ENCODE measurements around the gene S100P. TPM values are rescaled to one million over a fixed set of nuclear protein-coding genes. Genes with fewer than 3 reads are reported as not detected.
A peak's percentile ranks its signal among the peaks of the same experiment; 100 is the strongest.

Gene S100P
- total RNA-seq, 1 experiment from 2014 or later: 0.45 TPM

DNA sequence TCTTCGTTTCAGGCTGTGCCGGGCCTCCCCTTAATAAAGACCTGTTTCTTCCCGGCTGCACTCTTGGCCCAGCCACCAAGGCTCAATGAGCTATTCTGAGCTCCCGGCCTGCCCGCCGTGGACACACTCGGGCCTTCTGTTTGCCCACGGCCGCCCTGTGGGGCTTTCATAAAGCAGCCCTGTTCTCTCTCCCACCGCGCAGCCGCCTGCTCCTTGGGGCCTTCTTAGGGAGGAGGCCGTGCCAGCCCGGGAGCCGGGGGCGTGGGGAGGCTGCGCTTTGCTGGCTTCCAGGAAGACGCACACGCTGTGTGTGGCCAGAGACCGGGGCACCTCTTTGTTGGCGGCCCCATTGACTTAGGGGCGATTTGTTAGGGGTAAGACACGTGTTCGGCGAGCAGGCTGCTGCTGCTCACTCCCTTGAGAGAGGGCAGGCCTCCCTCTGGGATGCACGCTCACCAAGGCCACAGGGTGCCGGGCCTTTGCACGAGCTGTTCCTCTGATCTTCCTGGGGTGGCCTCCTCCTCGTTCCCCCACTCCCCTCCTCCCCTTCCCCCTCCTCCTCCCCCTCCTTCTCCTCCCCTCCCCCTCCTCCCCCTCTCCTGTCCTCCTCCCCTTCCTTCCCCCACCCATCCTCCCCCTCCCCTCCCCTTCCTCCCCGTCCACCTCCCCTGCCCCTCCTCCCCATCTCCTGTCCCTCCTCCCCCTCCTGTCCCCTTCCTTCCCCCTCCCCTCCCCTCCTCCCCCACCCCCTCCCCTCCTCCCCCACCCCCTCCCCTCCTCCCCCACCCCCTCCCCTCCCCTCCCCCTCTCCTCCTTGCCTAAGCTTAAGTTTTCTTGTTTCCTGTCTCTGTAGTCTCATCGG lies 33.6 kb downstream of the S100P start:
- ChIA-PET CTCF (no interaction called here), POLR2A (ENCODE audit: low non-redundant PET) (no interaction called here)
- BruUV-seq (replicated peaks): no TSS peak
- TF ChIP-seq, protein P1, sequence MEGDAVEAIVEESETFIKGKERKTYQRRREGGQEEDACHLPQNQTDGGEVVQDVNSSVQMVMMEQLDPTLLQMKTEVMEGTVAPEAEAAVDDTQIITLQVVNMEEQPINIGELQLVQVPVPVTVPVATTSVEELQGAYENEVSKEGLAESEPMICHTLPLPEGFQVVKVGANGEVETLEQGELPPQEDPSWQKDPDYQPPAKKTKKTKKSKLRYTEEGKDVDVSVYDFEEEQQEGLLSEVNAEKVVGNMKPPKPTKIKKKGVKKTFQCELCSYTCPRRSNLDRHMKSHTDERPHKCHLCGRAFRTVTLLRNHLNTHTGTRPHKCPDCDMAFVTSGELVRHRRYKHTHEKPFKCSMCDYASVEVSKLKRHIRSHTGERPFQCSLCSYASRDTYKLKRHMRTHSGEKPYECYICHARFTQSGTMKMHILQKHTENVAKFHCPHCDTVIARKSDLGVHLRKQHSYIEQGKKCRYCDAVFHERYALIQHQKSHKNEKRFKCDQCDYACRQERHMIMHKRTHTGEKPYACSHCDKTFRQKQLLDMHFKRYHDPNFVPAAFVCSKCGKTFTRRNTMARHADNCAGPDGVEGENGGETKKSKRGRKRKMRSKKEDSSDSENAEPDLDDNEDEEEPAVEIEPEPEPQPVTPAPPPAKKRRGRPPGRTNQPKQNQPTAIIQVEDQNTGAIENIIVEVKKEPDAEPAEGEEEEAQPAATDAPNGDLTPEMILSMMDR (conservative IDR thresholded peaks at IDR 0.05; ENCODE audit: low read depth, low read length): no peak
- no peak for TF ChIP-seq EZH2 (IDR thresholded peaks at IDR 0.05; ENCODE audit: borderline replicate concordance, low read depth, low read length, poor library complexity, severe bottlenecking)
- Histone ChIP-seq H3K27ac (ENCODE audit: low read depth, low read length, poor library complexity, severe bottlenecking) (peak overlapping the region; percentile 37), H3K27me3 (replicated peaks; ENCODE audit: insufficient read depth, low read depth, low read length, poor library complexity) (no peaks in the 10 kb centered on the region), H3K4me3 (ENCODE audit: low read depth, low read length, poor library complexity, severe bottlenecking) (no peak overlapping the region), H3K36me3 (ENCODE audit: insufficient read depth, low read length, poor library complexity, severe bottlenecking) (no peaks in the 10 kb centered on the region), H3K9me3 (ENCODE audit: low read depth, low read length, poor library complexity, severe bottlenecking) (no peaks in the 10 kb centered on the region), H3K4me1 (ENCODE audit: insufficient read depth, low read length, poor library complexity, severe bottlenecking) (peaks cover 12% of the 10 kb centered on the region)
- peak; percentile 46 for DNase-seq (ENCODE audit: low spot score)
- intact Hi-C loops (cut with micrococcal nuclease; ENCODE audit: unreplicated experiment): no loop called here

DNA sequence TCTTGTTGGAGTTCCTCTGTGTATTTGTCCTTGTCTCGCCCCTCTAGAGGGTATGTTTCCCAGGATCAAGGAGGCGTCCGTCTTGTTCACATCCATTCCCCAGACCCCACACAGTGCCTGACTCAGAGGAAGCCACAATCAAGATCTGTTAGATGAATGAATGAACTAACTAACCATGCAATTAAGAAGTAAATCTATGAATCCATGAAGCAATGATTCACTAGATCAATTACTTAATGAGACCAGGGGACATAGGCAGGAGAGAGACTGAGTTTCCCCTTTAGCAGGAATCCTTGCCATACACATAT lies 34.2 kb downstream of the S100P start:
- TF ChIP-seq, protein P1 (conservative IDR thresholded peaks at IDR 0.05; ENCODE audit: low read depth, low read length): no peak
- no peak for TF ChIP-seq EZH2 (IDR thresholded peaks at IDR 0.05; ENCODE audit: borderline replicate concordance, low read depth, low read length, poor library complexity, severe bottlenecking)
- intact Hi-C loops (cut with micrococcal nuclease; ENCODE audit: unreplicated experiment): no loop called here
- POLR2A ChIA-PET (ENCODE audit: low non-redundant PET): no interaction called here
- H3K27me3 ChIP-seq (replicated peaks; ENCODE audit: insufficient read depth, low read depth, low read length, poor library complexity): no peaks in the 10 kb centered on the region
- H3K27ac ChIP-seq (ENCODE audit: low read depth, low read length, poor library complexity, severe bottlenecking): no peak overlapping the region
- CTCF ChIA-PET: no interaction called here
- DNase-seq (ENCODE audit: low spot score): peak; percentile 19
- H3K4me1 ChIP-seq (ENCODE audit: insufficient read depth, low read length, poor library complexity, severe bottlenecking): peaks cover 12% of the 10 kb centered on the region
- H3K9me3 ChIP-seq (ENCODE audit: low read depth, low read length, poor library complexity, severe bottlenecking): no peaks in the 10 kb centered on the region
- no peak overlapping the region for H3K4me3 ChIP-seq (ENCODE audit: low read depth, low read length, poor library complexity, severe bottlenecking)
- no peaks in the 10 kb centered on the region for H3K36me3 ChIP-seq (ENCODE audit: insufficient read depth, low read length, poor library complexity, severe bottlenecking)
- BruUV-seq (replicated peaks): no TSS peak

DNA sequence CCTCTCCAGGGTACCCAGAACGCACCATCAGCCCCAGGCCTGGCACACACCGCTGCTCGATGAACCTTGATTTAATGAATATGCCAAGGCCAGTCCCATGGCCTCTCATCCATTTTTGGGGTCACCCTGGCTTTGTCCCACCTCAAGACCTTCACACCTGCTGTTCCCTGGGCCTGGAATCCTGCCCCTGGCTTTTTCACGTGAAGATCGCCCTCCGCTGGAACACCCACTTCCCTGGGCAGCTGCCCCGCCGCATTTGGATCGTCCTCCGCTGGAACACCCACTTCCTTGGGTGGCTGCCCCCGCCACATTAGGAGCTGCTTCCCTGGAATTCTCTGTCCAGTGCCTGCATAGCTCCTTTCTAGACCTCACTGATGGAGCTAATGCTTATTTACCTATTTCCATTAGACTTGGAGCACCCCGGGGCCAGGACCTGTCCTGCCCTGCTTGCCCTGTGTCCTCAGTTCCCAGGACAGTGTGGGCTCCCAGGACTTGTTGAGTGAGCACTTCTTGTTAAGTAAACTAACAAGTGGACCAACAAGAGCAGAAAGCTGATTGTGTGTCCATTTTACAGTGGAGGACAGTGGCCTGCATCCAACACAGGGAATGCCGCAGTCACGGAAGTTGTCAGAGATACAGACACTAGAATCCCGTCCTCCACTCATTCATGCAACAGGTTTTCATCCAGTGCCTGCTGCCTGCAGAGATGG lies 34.8 kb downstream of the S100P start:
- BruUV-seq (replicated peaks): no TSS peak
- Histone ChIP-seq H3K9me3 (ENCODE audit: low read depth, low read length, poor library complexity, severe bottlenecking) (no peaks in the 10 kb centered on the region), H3K4me3 (ENCODE audit: low read depth, low read length, poor library complexity, severe bottlenecking) (no peak overlapping the region), H3K27ac (ENCODE audit: low read depth, low read length, poor library complexity, severe bottlenecking) (no peak overlapping the region), H3K4me1 (ENCODE audit: insufficient read depth, low read length, poor library complexity, severe bottlenecking) (peaks cover 12% of the 10 kb centered on the region), H3K27me3 (replicated peaks; ENCODE audit: insufficient read depth, low read depth, low read length, poor library complexity) (no peaks in the 10 kb centered on the region), H3K36me3 (ENCODE audit: insufficient read depth, low read length, poor library complexity, severe bottlenecking) (no peaks in the 10 kb centered on the region)
- intact Hi-C loops (cut with micrococcal nuclease; ENCODE audit: unreplicated experiment): no loop called here
- no peak for DNase-seq (ENCODE audit: low spot score)
- ChIA-PET POLR2A (ENCODE audit: low non-redundant PET) (no interaction called here), CTCF (no interaction called here)
- TF ChIP-seq EZH2 (IDR thresholded peaks at IDR 0.05; ENCODE audit: borderline replicate concordance, low read depth, low read length, poor library complexity, severe bottlenecking): no peak
- TF ChIP-seq, protein P1 (conservative IDR thresholded peaks at IDR 0.05; ENCODE audit: low read depth, low read length): no peak

Measured in A673 (cell line).